GM12875 (cell line): ENCODE data around the gene DIAPH3.

ENCODE experiments used
- H3K4me3 ChIP-seq: one replicate; pipeline ENCODE4 v1.5.1; 2011; ENCODE audit warnings: low read depth, low read length, control low read depth
- TF ChIP-seq, protein P1 (sequence below): IDR thresholded peaks from 2 replicates; pipeline ENCODE4 v1.5.1; 2011; ENCODE audit warnings: low read depth, mild to moderate bottlenecking, control low read depth, inconsistent platforms, low read length, moderate library complexity, borderline replicate concordance; ENCODE audit not compliant: insufficient read depth

The DIAPH3 gene

GRCh38 chr13:59950266-59950665, 213.5 kb downstream of the DIAPH3 start:
- TF ChIP-seq, protein P1, sequence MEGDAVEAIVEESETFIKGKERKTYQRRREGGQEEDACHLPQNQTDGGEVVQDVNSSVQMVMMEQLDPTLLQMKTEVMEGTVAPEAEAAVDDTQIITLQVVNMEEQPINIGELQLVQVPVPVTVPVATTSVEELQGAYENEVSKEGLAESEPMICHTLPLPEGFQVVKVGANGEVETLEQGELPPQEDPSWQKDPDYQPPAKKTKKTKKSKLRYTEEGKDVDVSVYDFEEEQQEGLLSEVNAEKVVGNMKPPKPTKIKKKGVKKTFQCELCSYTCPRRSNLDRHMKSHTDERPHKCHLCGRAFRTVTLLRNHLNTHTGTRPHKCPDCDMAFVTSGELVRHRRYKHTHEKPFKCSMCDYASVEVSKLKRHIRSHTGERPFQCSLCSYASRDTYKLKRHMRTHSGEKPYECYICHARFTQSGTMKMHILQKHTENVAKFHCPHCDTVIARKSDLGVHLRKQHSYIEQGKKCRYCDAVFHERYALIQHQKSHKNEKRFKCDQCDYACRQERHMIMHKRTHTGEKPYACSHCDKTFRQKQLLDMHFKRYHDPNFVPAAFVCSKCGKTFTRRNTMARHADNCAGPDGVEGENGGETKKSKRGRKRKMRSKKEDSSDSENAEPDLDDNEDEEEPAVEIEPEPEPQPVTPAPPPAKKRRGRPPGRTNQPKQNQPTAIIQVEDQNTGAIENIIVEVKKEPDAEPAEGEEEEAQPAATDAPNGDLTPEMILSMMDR: no peak

GRCh38 chr13:59948686-59949085, 215.0 kb downstream of the DIAPH3 start:
- no peak overlapping the region for H3K4me3 ChIP-seq
- TF ChIP-seq, protein P1: no peak

More at GRCh38 chr13:59950266-59950665, 213.5 kb downstream of the DIAPH3 start:
- no peak overlapping the region for H3K4me3 ChIP-seq

DNA sequence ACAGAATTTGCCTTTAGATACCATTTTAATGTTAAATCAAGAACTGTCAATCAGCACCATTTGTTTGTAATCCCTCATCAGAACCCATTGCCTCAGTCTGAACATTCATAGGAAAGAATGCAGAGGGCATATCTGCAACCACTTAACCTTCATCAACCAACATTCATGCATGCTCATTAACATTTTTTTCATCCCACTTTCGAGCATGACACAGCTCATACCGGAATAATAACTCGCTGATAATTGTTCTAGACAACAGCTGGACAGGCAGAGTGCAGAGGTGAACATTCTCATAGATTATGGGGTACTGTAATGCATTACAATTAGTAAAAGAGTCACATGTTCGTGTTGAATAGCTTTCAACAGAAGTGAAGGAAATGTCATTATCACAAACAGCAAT, 216.8 kb downstream of the DIAPH3 start:
- TF ChIP-seq, protein P1: no peak
- H3K4me3 ChIP-seq: no peak overlapping the region

GRCh38 chr13:59931621-59932020, 232.1 kb downstream of the DIAPH3 start:
- H3K4me3 ChIP-seq: no peak overlapping the region
- TF ChIP-seq, protein P1: no peak

DNA sequence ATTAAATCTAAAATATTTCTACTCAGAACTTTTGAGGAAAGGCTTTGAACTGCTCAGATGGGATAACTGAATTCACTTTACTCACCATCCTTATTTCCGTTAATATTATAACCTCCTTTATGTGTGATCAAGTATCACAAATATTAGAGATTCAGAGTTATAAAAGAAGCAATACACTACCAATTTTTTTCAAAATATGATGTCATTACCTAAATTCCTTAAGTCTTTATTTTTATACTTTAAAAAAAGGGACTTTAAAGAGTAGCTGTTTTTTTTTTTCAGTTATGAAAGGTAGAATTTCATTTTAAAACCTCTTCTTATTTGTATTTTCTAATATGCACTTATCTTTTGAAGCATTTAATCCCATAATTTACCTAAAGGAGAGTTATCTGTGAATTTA, 239.5 kb downstream of the DIAPH3 start:
- TF ChIP-seq, protein P1: no peak
- H3K4me3 ChIP-seq: no peak overlapping the region

DNA sequence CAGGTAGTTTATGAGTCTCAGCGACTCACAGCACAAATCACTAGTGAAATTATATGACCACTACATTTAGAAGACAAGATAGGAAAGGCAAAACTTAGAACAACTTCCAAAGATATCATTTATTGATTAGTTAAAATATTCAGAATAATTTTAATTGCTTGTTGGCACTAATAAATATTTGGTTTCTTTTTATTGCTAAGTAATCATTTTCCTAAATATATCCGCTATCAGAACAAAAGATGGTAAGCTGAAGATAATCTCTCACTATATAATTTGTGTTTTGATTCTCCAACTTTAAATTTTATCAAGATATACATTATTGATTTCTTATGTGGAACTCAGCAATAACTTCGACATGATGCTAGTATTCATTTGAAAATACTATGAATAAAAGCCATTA, 248.5 kb downstream of the DIAPH3 start:
- TF ChIP-seq, protein P1: no peak
- no peak overlapping the region for H3K4me3 ChIP-seq

GRCh38 chr13:59914556-59914955, 249.2 kb downstream of the DIAPH3 start:
- TF ChIP-seq, protein P1: no peak
- H3K4me3 ChIP-seq: no peak overlapping the region
